HG03108 (cell line): Measurements from ENCODE around the gene BRD4.
"Not testable (repeated sequence)": the region's sequence is repeated elsewhere in the genome, so short reads cannot be mapped to it uniquely, and the experiment has no call there.

Experiments used
- ATAC-seq: cut with Tn5 transposase; IDR thresholded peaks from one replicate; pipeline ENCODE4 v1.9.1; 2021; ENCODE audit warnings: moderate library complexity; ENCODE audit not compliant: unreplicated experiment

The BRD4 gene

GRCh38 chr19:15332311-15332996 lies at the start of gene BRD4:
Gene BRD4, minus strand, starts transcription at chr19:15332539. Its CDS starts 59,440 bp downstream, at chr19:15273099.
- ATAC-seq: no peak

GRCh38 chr19:15381864-15382263 lies 49.5 kb upstream of the BRD4 start:
- no peak for ATAC-seq

- no peak for ATAC-seq
Observed at GRCh38 chr19:15381429-15381828, 49.1 kb upstream of the BRD4 start.

- ATAC-seq: peak; percentile 16
Observed at GRCh38 chr19:15379999-15380647, 47.8 kb upstream of the BRD4 start.

- peak; percentile 73 for ATAC-seq
Observed at GRCh38 chr19:15379083-15379998, 47.0 kb upstream of the BRD4 start, which contains the start of gene AKAP8. Gene AKAP8, minus strand, starts transcription at chr19:15379787. Its CDS starts 56 bp downstream, at chr19:15379731.

- no peak for ATAC-seq
Observed at GRCh38 chr19:15378534-15379082, 46.3 kb upstream of the BRD4 start.

GRCh38 chr19:15374796-15375440 lies 42.6 kb upstream of the BRD4 start:
- ATAC-seq: no peak

GRCh38 chr19:15374105-15374651 lies 41.8 kb upstream of the BRD4 start:
- ATAC-seq: no peak

GRCh38 chr19:15373644-15374043 lies 41.3 kb upstream of the BRD4 start:
- no peak for ATAC-seq

- ATAC-seq: no peak
Observed at GRCh38 chr19:15372891-15373301, 40.6 kb upstream of the BRD4 start.

GRCh38 chr19:15372470-15372869 lies 40.1 kb upstream of the BRD4 start:
- ATAC-seq: no peak

- no peak for ATAC-seq
Observed at GRCh38 chr19:15371786-15372380, 39.5 kb upstream of the BRD4 start.

GRCh38 chr19:15371119-15371518 lies 38.8 kb upstream of the BRD4 start:
- ATAC-seq: no peak

- no peak for ATAC-seq
Observed at GRCh38 chr19:15369594-15369891, 37.2 kb upstream of the BRD4 start.

GRCh38 chr19:15368798-15369593 lies 36.7 kb upstream of the BRD4 start:
- ATAC-seq: no peak

GRCh38 chr19:15368051-15368632 lies 35.8 kb upstream of the BRD4 start:
- no peak for ATAC-seq

- no peak for ATAC-seq
Observed at GRCh38 chr19:15367439-15367838, 35.1 kb upstream of the BRD4 start.

- no peak for ATAC-seq
Observed at GRCh38 chr19:15365264-15365663, 32.9 kb upstream of the BRD4 start.

GRCh38 chr19:15363791-15364190 lies 31.5 kb upstream of the BRD4 start:
- ATAC-seq: not testable (repeated sequence)
